ENCODE measurements around the gene OST4.

- TF ChIP-seq CTCF (optimal IDR thresholded peaks at IDR 0.05 in 1 of 3, IDR thresholded peaks at IDR 0.05 in 1 of 3, conservative IDR thresholded peaks at IDR 0.05 in 1 of 3; ENCODE audit: extremely low read depth in 1 of 3, insufficient read depth in 2 of 3, low read length in 3 of 3) = no peak
- TF ChIP-seq EZH2 (IDR thresholded peaks at IDR 0.05; ENCODE audit: low read length) = no peak
Observed at GRCh38 chr2:27091746-27092695, 20.6 kb upstream of the OST4 start.
